ENCODE results near the gene RHBDD1.

- TF ChIP-seq POLR2A (IDR thresholded peaks at IDR 0.05) (no peak), CTCF (IDR thresholded peaks at IDR 0.05) (no peak)
Observed at GRCh38 chr2:226916669-226917068, 80.8 kb downstream of the RHBDD1 start.

Data from uterus (tissue), 2 donors.